Measurements from ENCODE around the gene MCF2L2.

Gene MCF2L2

GRCh38 chr3:183265157-183265642 is 163.2 kb downstream of the MCF2L2 start:
- DNase-seq (ENCODE audit: insufficient read length, low spot score): no peak
- FAIRE-seq: no peak

GRCh38 chr3:183264268-183264667 is 164.2 kb downstream of the MCF2L2 start:
- DNase-seq (ENCODE audit: insufficient read length, low spot score) (no peak), FAIRE-seq (no peak)
- TF ChIP-seq POLR2AphosphoS5 (IDR thresholded peaks at IDR 0.05; ENCODE audit: low read depth, low read length): no peak

More at GRCh38 chr3:183265157-183265642, 163.2 kb downstream of the MCF2L2 start:
- no peak for TF ChIP-seq TAF1 (IDR thresholded peaks at IDR 0.05; ENCODE audit: low read depth, low read length)
- no peak for TF ChIP-seq SPI1 (IDR thresholded peaks at IDR 0.05; ENCODE audit: low read depth, low read length)

GRCh38 chr3:183262875-183263378 is 165.5 kb downstream of the MCF2L2 start:
- DNase-seq (ENCODE audit: insufficient read length, low spot score): no peak
- TF ChIP-seq PAX5 (IDR thresholded peaks at IDR 0.05; ENCODE audit: insufficient read depth, low read length, severe bottlenecking) (no peak), POLR2AphosphoS5 (IDR thresholded peaks at IDR 0.05; ENCODE audit: low read depth, low read length) (no peak), TAF1 (IDR thresholded peaks at IDR 0.05; ENCODE audit: low read depth, low read length) (no peak), POLR2A (IDR thresholded peaks at IDR 0.05; ENCODE audit: low read depth, low read length) (no peak), SPI1 (IDR thresholded peaks at IDR 0.05; ENCODE audit: low read depth, low read length) (no peak), POU2F2 (IDR thresholded peaks at IDR 0.05; ENCODE audit: low read depth, low read length) (no peak)
- no peak for FAIRE-seq

- TF ChIP-seq TAF1 (IDR thresholded peaks at IDR 0.05; ENCODE audit: low read depth, low read length) (no peak), POLR2A (IDR thresholded peaks at IDR 0.05; ENCODE audit: low read depth, low read length) (no peak), POLR2AphosphoS5 (IDR thresholded peaks at IDR 0.05; ENCODE audit: low read depth, low read length) (no peak), PAX5 (IDR thresholded peaks at IDR 0.05; ENCODE audit: insufficient read depth, low read length, severe bottlenecking) (no peak), POU2F2 (IDR thresholded peaks at IDR 0.05; ENCODE audit: low read depth, low read length) (no peak)
- no peak for DNase-seq (ENCODE audit: insufficient read length, low spot score)
- no peak for FAIRE-seq
Observed at GRCh38 chr3:183261151-183261724, 167.2 kb downstream of the MCF2L2 start.

GRCh38 chr3:183260167-183260904 is 168.1 kb downstream of the MCF2L2 start:
- DNase-seq (ENCODE audit: insufficient read length, low spot score) (no peak), FAIRE-seq (no peak)
- TF ChIP-seq TAF1 (IDR thresholded peaks at IDR 0.05; ENCODE audit: low read depth, low read length) (no peak), POU2F2 (IDR thresholded peaks at IDR 0.05; ENCODE audit: low read depth, low read length) (no peak), POLR2AphosphoS5 (IDR thresholded peaks at IDR 0.05; ENCODE audit: low read depth, low read length) (no peak), PAX5 (IDR thresholded peaks at IDR 0.05; ENCODE audit: insufficient read depth, low read length, severe bottlenecking) (no peak), POLR2A (IDR thresholded peaks at IDR 0.05; ENCODE audit: low read depth, low read length) (no peak), SPI1 (IDR thresholded peaks at IDR 0.05; ENCODE audit: low read depth, low read length) (no peak)

- FAIRE-seq (no peak), DNase-seq (ENCODE audit: insufficient read length, low spot score) (no peak)
- TF ChIP-seq POLR2A (IDR thresholded peaks at IDR 0.05; ENCODE audit: low read depth, low read length): no peak
- no peak for TF ChIP-seq TAF1 (IDR thresholded peaks at IDR 0.05; ENCODE audit: low read depth, low read length)
- no peak for TF ChIP-seq POLR2AphosphoS5 (IDR thresholded peaks at IDR 0.05; ENCODE audit: low read depth, low read length)
- no peak for TF ChIP-seq POU2F2 (IDR thresholded peaks at IDR 0.05; ENCODE audit: low read depth, low read length)
- TF ChIP-seq PAX5 (IDR thresholded peaks at IDR 0.05; ENCODE audit: insufficient read depth, low read length, severe bottlenecking): no peak
- no peak for TF ChIP-seq SPI1 (IDR thresholded peaks at IDR 0.05; ENCODE audit: low read depth, low read length)
Observed at GRCh38 chr3:183259621-183260020, 168.8 kb downstream of the MCF2L2 start.

GRCh38 chr3:183259087-183259486 is 169.3 kb downstream of the MCF2L2 start:
- TF ChIP-seq POLR2A (IDR thresholded peaks at IDR 0.05; ENCODE audit: low read depth, low read length) (no peak), TAF1 (IDR thresholded peaks at IDR 0.05; ENCODE audit: low read depth, low read length) (no peak), SPI1 (IDR thresholded peaks at IDR 0.05; ENCODE audit: low read depth, low read length) (no peak), POU2F2 (IDR thresholded peaks at IDR 0.05; ENCODE audit: low read depth, low read length) (no peak), PAX5 (IDR thresholded peaks at IDR 0.05; ENCODE audit: insufficient read depth, low read length, severe bottlenecking) (no peak), POLR2AphosphoS5 (IDR thresholded peaks at IDR 0.05; ENCODE audit: low read depth, low read length) (no peak)
- no peak for DNase-seq (ENCODE audit: insufficient read length, low spot score)
- no peak for FAIRE-seq

- no peak for TF ChIP-seq POU2F2 (IDR thresholded peaks at IDR 0.05; ENCODE audit: low read depth, low read length)
- no peak for TF ChIP-seq PAX5 (IDR thresholded peaks at IDR 0.05; ENCODE audit: insufficient read depth, low read length, severe bottlenecking)
- TF ChIP-seq POLR2A (IDR thresholded peaks at IDR 0.05; ENCODE audit: low read depth, low read length): no peak
- DNase-seq (ENCODE audit: insufficient read length, low spot score): no peak
- no peak for FAIRE-seq
Observed at GRCh38 chr3:183255348-183255730, 173.1 kb downstream of the MCF2L2 start.

GRCh38 chr3:183254487-183255347 is 173.7 kb downstream of the MCF2L2 start:
- peak; percentile 16 for DNase-seq (ENCODE audit: insufficient read length, low spot score)
- TF ChIP-seq PAX5 (IDR thresholded peaks at IDR 0.05; ENCODE audit: insufficient read depth, low read length, severe bottlenecking): no peak
- no peak for TF ChIP-seq TAF1 (IDR thresholded peaks at IDR 0.05; ENCODE audit: low read depth, low read length)
- no peak for TF ChIP-seq POU2F2 (IDR thresholded peaks at IDR 0.05; ENCODE audit: low read depth, low read length)
- TF ChIP-seq SPI1 (IDR thresholded peaks at IDR 0.05; ENCODE audit: low read depth, low read length): no peak
- no peak for TF ChIP-seq POLR2AphosphoS5 (IDR thresholded peaks at IDR 0.05; ENCODE audit: low read depth, low read length)
- TF ChIP-seq POLR2A (IDR thresholded peaks at IDR 0.05; ENCODE audit: low read depth, low read length): no peak
- no peak for FAIRE-seq

Measured in GM12891 (cell line).